ENCODE results near the gene LEUTX. TPM values are rescaled to one million over a fixed set of nuclear protein-coding genes. Genes with fewer than 3 reads are reported as not detected.

LEUTX gene
- total RNA-seq, 1 experiment from 2014 or later, result not detected

- no peak for DNase-seq (ENCODE audit: low read depth in 1 of 2, low spot score in 2 of 2)
- H3K27me3 ChIP-seq (replicated peaks), result no peaks in the 10 kb centered on the region
- H3K9me3 ChIP-seq (replicated peaks), result no peaks in the 10 kb centered on the region
- H3K4me3 ChIP-seq, result no peak overlapping the region
- H3K36me3 ChIP-seq, result peaks cover 40% of the 10 kb centered on the region
- peaks cover 14% of the 10 kb centered on the region for H3K4me1 ChIP-seq (replicated peaks)
- no peak overlapping the region for H3K27ac ChIP-seq
Measured at GRCh38 chr19:39831679-39832078, 53.0 kb downstream of the LEUTX start.

- DNase-seq (ENCODE audit: low read depth in 1 of 2, low spot score in 2 of 2), result no peak
- Histone ChIP-seq H3K4me3 (peak overlapping the region; percentile 62; the same call in 1 of the 2 replicates), H3K4me1 (replicated peaks) (peaks cover 14% of the 10 kb centered on the region), H3K27ac (no peak overlapping the region), H3K9me3 (replicated peaks) (no peaks in the 10 kb centered on the region), H3K36me3 (peaks cover 49% of the 10 kb centered on the region), H3K27me3 (replicated peaks) (no peaks in the 10 kb centered on the region)
Measured at GRCh38 chr19:39832341-39833083, 53.9 kb downstream of the LEUTX start.

- Histone ChIP-seq H3K36me3 (peaks cover 55% of the 10 kb centered on the region), H3K9me3 (replicated peaks) (no peaks in the 10 kb centered on the region), H3K4me3 (peak overlapping the region; percentile 62), H3K27me3 (replicated peaks) (no peaks in the 10 kb centered on the region), H3K4me1 (replicated peaks) (peaks cover 14% of the 10 kb centered on the region), H3K27ac (peak overlapping the region; percentile 77; the same call in 1 of the 2 replicates)
- DNase-seq (ENCODE audit: low read depth in 1 of 2, low spot score in 2 of 2), result no peak
Measured at GRCh38 chr19:39833160-39833463, 54.5 kb downstream of the LEUTX start.

DNA sequence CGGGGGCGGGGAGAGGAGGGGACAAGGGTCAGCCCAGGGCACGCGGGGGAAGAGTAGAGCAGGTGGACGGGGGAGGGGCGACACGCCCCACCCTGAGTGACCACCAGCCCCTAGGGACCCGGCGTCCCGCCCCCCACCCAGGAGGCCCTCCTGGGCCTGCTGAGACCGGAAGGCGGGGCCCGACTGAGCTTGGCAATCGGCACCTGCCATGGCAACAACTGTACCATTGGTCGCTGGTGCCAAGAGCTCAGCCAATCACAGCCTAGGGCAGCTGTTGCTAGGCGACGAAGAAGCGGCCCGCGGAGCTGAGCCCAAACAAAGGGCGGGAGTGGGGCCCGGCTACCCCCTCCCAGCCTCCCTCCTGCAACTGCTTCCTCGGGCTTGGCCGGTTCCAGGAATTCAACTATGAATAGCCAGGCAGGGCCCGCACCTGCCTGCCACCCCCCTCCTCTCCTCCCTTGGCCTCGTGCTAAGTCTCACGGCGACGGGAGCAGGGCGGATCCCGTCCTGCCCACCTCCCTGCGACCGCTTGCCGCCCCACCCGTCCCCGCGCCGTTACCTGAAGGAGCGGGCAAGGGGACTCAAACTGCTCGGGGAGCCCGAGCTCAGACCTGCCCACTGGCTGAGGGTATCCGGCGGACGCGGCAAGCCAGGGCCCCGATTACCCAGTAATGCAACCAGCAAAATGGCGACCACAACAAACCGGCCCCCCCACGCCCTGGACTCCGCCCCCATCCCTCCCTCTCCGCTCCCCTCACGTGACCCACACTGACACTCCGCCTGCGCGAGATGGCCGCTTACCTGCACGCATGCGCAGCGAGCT lies 55.0 kb downstream of the LEUTX start, which contains the start of gene DYRK1B:
Gene DYRK1B, minus strand, starts transcription at position 699 of the 823 bp plus-strand sequence. CDS start 2,295 bp downstream, outside the sequence.
- Histone ChIP-seq H3K36me3 (peaks cover 60% of the 10 kb centered on the region), H3K27ac (peak within 1 kb of the TSS; percentile 77)
- DNase-seq (ENCODE audit: low read depth in 1 of 2, low spot score in 2 of 2), result peak; percentile 91 to 96

DNA sequence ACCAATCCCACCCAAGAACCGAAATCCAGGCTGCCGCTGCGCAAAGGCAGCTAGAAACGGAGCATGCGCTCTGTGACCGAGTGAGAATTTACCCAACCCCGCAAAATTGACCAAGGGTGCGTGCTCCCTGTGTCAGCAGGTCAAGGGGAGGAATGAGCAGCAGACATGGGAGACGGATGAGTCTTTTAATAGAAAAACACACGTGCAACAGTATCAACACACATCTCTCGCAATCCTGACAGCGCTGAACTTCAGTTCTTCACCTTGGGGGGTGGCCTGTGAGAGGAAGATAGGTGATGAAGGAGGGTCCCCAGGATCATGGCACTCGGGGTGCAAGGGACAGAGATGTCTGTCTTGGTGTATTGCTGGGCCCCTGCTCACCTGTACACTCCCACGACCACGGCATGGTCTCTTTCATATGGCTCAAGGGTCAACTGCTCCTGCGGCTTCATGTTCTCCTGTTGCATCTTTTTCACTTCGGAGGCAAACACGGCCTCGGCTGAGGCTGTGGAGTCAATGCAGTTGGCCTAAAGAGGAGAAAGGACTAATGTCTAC lies 55.7 kb downstream of the LEUTX start:
- peak overlapping the region; percentile 62 for H3K4me3 ChIP-seq
- H3K9me3 ChIP-seq (replicated peaks), result no peaks in the 10 kb centered on the region
- H3K27ac ChIP-seq, result no peak overlapping the region
- no peaks in the 10 kb centered on the region for H3K27me3 ChIP-seq (replicated peaks)
- peaks cover 14% of the 10 kb centered on the region for H3K4me1 ChIP-seq (replicated peaks)
- DNase-seq (ENCODE audit: low read depth in 1 of 2, low spot score in 2 of 2), result no peak
- peaks cover 66% of the 10 kb centered on the region for H3K36me3 ChIP-seq

More for the DNA sequence above, 55.0 kb downstream of the LEUTX start, which contains the start of gene DYRK1B:
- H3K9me3 ChIP-seq (replicated peaks), result no peaks in the 10 kb centered on the region
- H3K4me3 ChIP-seq, result peak within 1 kb of the TSS; percentile 62
- H3K4me1 ChIP-seq (replicated peaks), result peaks cover 14% of the 10 kb centered on the region
- no peaks in the 10 kb centered on the region for H3K27me3 ChIP-seq (replicated peaks)

Other genes with a start within 250 kb of the LEUTX start
- 4.8 and 6.4 TPM in 2 replicates for gene EID2B, start 246.0 kb upstream of the LEUTX start, total RNA-seq (2014; rRNA removed; shearing (Covaris generic))
- 16.9 and 22.7 TPM in 2 replicates for gene EID2, start 238.7 kb upstream of the LEUTX start, total RNA-seq (2014; rRNA removed; shearing (Covaris generic))
- not detected in 2 replicates for gene LGALS13, start 176.3 kb upstream of the LEUTX start, total RNA-seq (2014; rRNA removed; shearing (Covaris generic))
- gene LGALS16, start 122.9 kb upstream of the LEUTX start, total RNA-seq (2014; rRNA removed; shearing (Covaris generic)), result not detected in 2 replicates
- gene LGALS14, start 74.4 kb upstream of the LEUTX start, total RNA-seq (2014; rRNA removed; shearing (Covaris generic)), result not detected in 2 replicates
- not detected in 2 replicates for gene CLC, start 40.8 kb upstream of the LEUTX start, total RNA-seq (2014; rRNA removed; shearing (Covaris generic))
- 1.9 and 2.0 TPM in 2 replicates for gene DYRK1B, start 55.3 kb downstream of the LEUTX start, total RNA-seq (2014; rRNA removed; shearing (Covaris generic))
- gene FBL, start 67.5 kb downstream of the LEUTX start, total RNA-seq (2014; rRNA removed; shearing (Covaris generic)), result 162 and 189 TPM in 2 replicates
- under 0.01 and 0.03 TPM in 2 replicates for gene FCGBP, start 155.8 kb downstream of the LEUTX start, total RNA-seq (2014; rRNA removed; shearing (Covaris generic))
- 137 and 174 TPM in 2 replicates for gene PSMC4, start 192.3 kb downstream of the LEUTX start, total RNA-seq (2014; rRNA removed; shearing (Covaris generic))
- 2.9 and 5.6 TPM in 2 replicates for gene ZNF546, start 218.2 kb downstream of the LEUTX start, total RNA-seq (2014; rRNA removed; shearing (Covaris generic))

Measured in SJSA1 (cell line).